HCT116 (cell line): ENCODE measurements around the gene DVL2. TPM values are rescaled to one million over a fixed set of nuclear protein-coding genes. Genes with fewer than 3 reads are reported as not detected.

Source experiments
- ATAC-seq: fragments of 200-7000 bp; cut with Tn5 transposase; 2 replicates; pipeline ENCODE4 v1.9.1; 2020; ENCODE audit warnings: mild to moderate bottlenecking, moderate library complexity
- BruUV-seq: library from RNA; stranded (reverse); fragments of 400-500 nt; replicated peaks from 2 replicates; lab custom pipeline; 2021; lab: Mats Ljungman, UMichigan
- CTCF ChIA-PET: fragments of 300-600 bp; sonication (Branson Sonifier 250); formaldehyde crosslinking; loops from one replicate; lab custom pipeline; 2021; ENCODE audit warnings: antibody characterized with exemption; lab: Charles Lee
- POLR2A ChIA-PET: fragments of 300-600, 350-600 bp; sonication (Branson Sonifier 250); formaldehyde crosslinking; loops from one replicate; lab custom pipeline; 2021; ENCODE audit warnings: antibody characterized with exemption; lab: Charles Lee
- RAD21 ChIA-PET, 2 experiments: fragments of 300-600 bp; sonication (Branson Sonifier 250); formaldehyde crosslinking; loops; one replicate each; lab custom pipeline; 2023; ENCODE audit warnings: low total read pairs in 2 of 2; ENCODE audit not compliant: uncharacterized antibody in 2 of 2, unreplicated experiment in 2 of 2, low non-redundant PET in 1 of 2; lab: Charles Lee
- DNase-seq: peaks from one replicate; pipeline ENCODE4 v3.0.0-alpha.2; 2010; ENCODE audit warnings: low read depth, low spot score
- H2AFZ ChIP-seq: fragments of 200-600 bp; shearing (Covaris generic), sonication (generic); 2 replicates; pipeline ENCODE4 v1.6.1; 2017; ENCODE audit warnings: low read depth, mixed run types, mixed read lengths, antibody characterized with exemption, low read length; ENCODE audit not compliant: poor library complexity, severe bottlenecking
- H3K27ac ChIP-seq: 2 replicates; pipeline ENCODE4 v1.5.1; 2012; ENCODE audit warnings: low read depth, low read length
- H3K27me3 ChIP-seq: fragments of 200-600 bp; sonication (generic); 2 replicates; pipeline ENCODE4 v1.6.1; 2016; ENCODE audit warnings: mixed run types, low read length, mixed read lengths; ENCODE audit not compliant: insufficient read depth
- H3K36me3 ChIP-seq, 2 experiments: fragments of 200-500 bp in 1 of 2; fragments of 200-600 bp in 1 of 2; sonication (Bioruptor generic) in 1 of 2; sonication (generic) in 1 of 2; 2 replicates each; pipeline versions ENCODE4 v1.5.1 to v1.6.1; 2014 to 2016; ENCODE audit warnings: low read length in 2 of 2, inconsistent platforms in 1 of 2, mixed read lengths in 1 of 2, mixed run types in 1 of 2; ENCODE audit not compliant: insufficient read depth in 2 of 2, control insufficient read depth in 1 of 2
- H3K4me1 ChIP-seq, 2 experiments: fragments of 200-600 bp in 1 of 2; sonication (generic) in 1 of 2; 2 replicates each; pipeline versions ENCODE4 v1.5.1 to v1.6.1; 2012 to 2017; ENCODE audit warnings: low read length in 2 of 2, inconsistent platforms in 1 of 2, mild to moderate bottlenecking in 1 of 2, mixed read lengths in 1 of 2, mixed run types in 1 of 2, moderate library complexity in 1 of 2; ENCODE audit not compliant: insufficient read depth in 2 of 2, control insufficient read depth in 1 of 2
- H3K4me2 ChIP-seq: fragments of 200-600 bp; sonication (generic); 2 replicates; pipeline ENCODE4 v1.6.1; 2017; ENCODE audit warnings: mixed run types, low read length, mixed read lengths
- H3K4me3 ChIP-seq, 2 experiments: fragments of 200-600 bp in 1 of 2; sonication (generic) in 1 of 2; replicated peaks in 1 of 2; 2 replicates each; pipeline ENCODE4 v1.5.1; 2011 to 2016; ENCODE audit warnings: low read length in 2 of 2, control low read depth in 1 of 2, low read depth in 1 of 2, mild to moderate bottlenecking in 1 of 2, mixed read lengths in 1 of 2, mixed run types in 1 of 2
- H3K79me2 ChIP-seq: fragments of 200-600 bp; sonication (generic); 2 replicates; pipeline ENCODE4 v1.6.1; 2017; ENCODE audit warnings: mild to moderate bottlenecking, mixed run types, low read length, moderate library complexity, mixed read lengths; ENCODE audit not compliant: insufficient read depth
- H3K9ac ChIP-seq: fragments of 200-600 bp; sonication (generic); 2 replicates; pipeline ENCODE4 v1.6.1; 2016; ENCODE audit warnings: low read length, mixed read lengths
- H3K9me2 ChIP-seq: fragments of 200-600 bp; sonication (generic), shearing (Covaris generic); 2 replicates; pipeline ENCODE4 v1.6.1; 2017; ENCODE audit warnings: mixed run types, mild to moderate bottlenecking, moderate library complexity; ENCODE audit not compliant: insufficient read depth
- H3K9me3 ChIP-seq, 2 experiments: fragments of 200-500 bp in 1 of 2; fragments of 200-600 bp in 1 of 2; sonication (Bioruptor generic) in 1 of 2; sonication (generic) in 1 of 2; 2 replicates each; pipeline ENCODE4 v1.6.1; 2014 to 2017; ENCODE audit warnings: low read length in 2 of 2, mixed read lengths in 2 of 2, inconsistent platforms in 1 of 2, low read depth in 1 of 2, mild to moderate bottlenecking in 1 of 2, mixed run types in 1 of 2, moderate library complexity in 1 of 2; ENCODE audit not compliant: control insufficient read depth in 1 of 2, insufficient read depth in 1 of 2
- H4K20me1 ChIP-seq: fragments of 200-600 bp; sonication (generic), shearing (Covaris generic); 2 replicates; pipeline ENCODE4 v1.6.1; 2017; ENCODE audit warnings: mixed run types, mild to moderate bottlenecking, moderate library complexity; ENCODE audit not compliant: insufficient read depth
- JUND ChIP-seq: IDR thresholded peaks from 2 replicates; pipeline ENCODE4 v1.6.1; 2012
- POLR2AphosphoS5 ChIP-seq: IDR thresholded peaks from 2 replicates; pipeline ENCODE4 v1.6.1; 2011; ENCODE audit warnings: mild to moderate bottlenecking, low read depth, low read length, moderate library complexity
- RAD21 ChIP-seq: IDR thresholded peaks from 2 replicates; pipeline ENCODE4 v1.6.1; 2012; ENCODE audit warnings: low read depth, mild to moderate bottlenecking
- SIN3A ChIP-seq: IDR thresholded peaks from 2 replicates; pipeline ENCODE4 v1.6.1; 2012; ENCODE audit warnings: low read depth
- intact Hi-C: fragments of 100-400 bp; cut with micrococcal nuclease; formaldehyde crosslinking; loops from 2 replicates; pipeline ENCODE4 v1.10.0; 2022
- total RNA-seq: library from RNA; stranded (reverse); gene quantifications from one replicate; pipeline ENCODE4 v1.2.1, GENCODE V29; 2021; ENCODE audit not compliant: unreplicated experiment

DVL2 gene
- total RNA-seq, 1 experiment from 2014 or later, result 69.7 TPM

DNA sequence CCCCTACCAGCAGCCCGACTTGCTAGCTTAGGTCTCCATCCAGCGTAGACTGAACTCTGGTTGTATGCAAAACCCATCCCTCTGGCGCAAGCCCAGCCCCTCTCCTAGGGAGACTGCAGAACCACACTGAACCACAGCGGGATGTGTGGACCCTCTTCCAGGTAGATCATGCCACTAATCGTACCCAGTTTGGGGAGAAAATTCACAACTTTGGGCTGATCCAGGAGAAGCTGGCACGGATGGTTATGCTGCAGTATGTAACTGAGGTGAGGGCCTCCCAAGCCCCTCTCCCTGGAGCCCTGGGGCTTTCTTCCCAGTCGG, 11.4 kb downstream of the DVL2 start:
- no peaks in the 10 kb centered on the region for H3K9me2 ChIP-seq
- no peak for DNase-seq
- H3K9me3 ChIP-seq, result no peaks in the 10 kb centered on the region
- BruUV-seq, result no TSS peak
- ChIA-PET RAD21 (no interaction called here), CTCF (no interaction called here), POLR2A (interaction anchor here (1.0 to 1.6 kb wide), 4 partner anchors 10 to 177 kb away, joined by 3 to 5 read pairs (median 3); partner anchors contain the start of gene DVL2)
- no peak overlapping the region for H3K27ac ChIP-seq
- no peaks in the 10 kb centered on the region for H4K20me1 ChIP-seq
- H3K9ac ChIP-seq, result no peak overlapping the region
- no peak for ATAC-seq
- H3K27me3 ChIP-seq, result no peaks in the 10 kb centered on the region
- no peak overlapping the region for H2AFZ ChIP-seq
- H3K4me1 ChIP-seq, result peaks cover 7 to 29% of the 10 kb centered on the region in 2 experiments; a peak in 3 of 4 replicates
- no peak overlapping the region for H3K4me3 ChIP-seq
- H3K36me3 ChIP-seq, result peaks cover 38 to 51% of the 10 kb centered on the region in 2 experiments; a peak in 3 of 4 replicates
- TF ChIP-seq RAD21 (no peak), SIN3A (0 out of 2 replicates have a peak, but pooled peaks have one; percentile 28)
- no peak overlapping the region for H3K4me2 ChIP-seq
- intact Hi-C loops, result no loop called here
- H3K79me2 ChIP-seq, result peaks cover 30% of the 10 kb centered on the region

DNA sequence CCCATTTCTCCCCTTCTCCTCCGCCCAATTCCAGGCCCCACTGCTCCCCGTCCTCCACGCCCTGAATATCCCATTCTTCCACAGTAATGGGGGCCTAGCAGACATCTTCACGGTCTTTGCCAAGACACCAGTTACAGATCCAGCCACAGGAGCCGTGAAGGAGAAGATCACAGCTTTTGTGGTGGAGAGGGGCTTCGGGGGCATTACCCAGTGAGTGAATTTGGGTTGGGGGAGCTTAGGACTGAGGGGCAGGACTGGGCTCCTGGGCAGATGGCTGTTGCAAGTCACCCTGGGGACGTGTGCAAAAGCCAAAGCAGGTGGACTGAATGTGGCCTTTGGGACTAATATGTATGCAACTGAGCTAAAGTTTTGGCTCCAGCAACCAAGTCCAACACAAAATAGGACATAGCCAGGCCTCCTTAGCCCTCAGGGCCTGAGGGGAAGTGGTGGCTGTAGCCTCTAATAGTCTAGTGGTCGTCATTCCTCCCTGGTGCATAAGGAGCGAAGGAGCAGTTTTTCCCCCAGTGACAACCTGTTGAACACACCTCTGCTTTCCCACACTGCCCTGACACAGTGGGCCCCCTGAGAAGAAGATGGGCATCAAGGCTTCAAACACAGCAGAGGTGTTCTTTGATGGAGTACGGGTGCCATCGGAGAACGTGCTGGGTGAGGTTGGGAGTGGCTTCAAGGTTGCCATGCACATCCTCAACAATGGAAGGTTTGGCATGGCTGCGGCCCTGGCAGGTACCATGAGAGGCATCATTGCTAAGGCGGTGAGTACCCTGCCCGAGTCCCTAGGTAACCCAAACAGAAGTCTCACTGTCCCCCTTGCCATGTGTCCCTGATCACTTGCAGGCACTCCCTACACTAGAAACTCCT, 12.0 kb downstream of the DVL2 start:
- no peaks in the 10 kb centered on the region for H3K9me3 ChIP-seq
- ChIA-PET POLR2A (interaction anchor here (1.4 to 1.6 kb wide), 3 partner anchors 12 to 176 kb away, joined by 3 read pairs; partner anchors contain the start of gene DVL2), CTCF (interaction anchor here (2.8 kb wide), 1 partner anchor 107 kb away, joined by 10 read pairs; the partner anchor contains the start of gene NEURL4), RAD21 (no interaction called here)
- no peak overlapping the region for H3K4me3 ChIP-seq
- BruUV-seq, result TSS peak; percentile 36
- H3K9ac ChIP-seq, result no peak overlapping the region
- H3K9me2 ChIP-seq, result no peaks in the 10 kb centered on the region
- no peak overlapping the region for H3K4me2 ChIP-seq
- TF ChIP-seq SIN3A, result peak; percentile 37; the same call in 1 of the 2 replicates
- peak; percentile 19; the same call in 1 of the 2 replicates for TF ChIP-seq JUND
- no peak for TF ChIP-seq RAD21
- peak; percentile 21; the same call in 1 of the 2 replicates for TF ChIP-seq POLR2AphosphoS5
- ATAC-seq, result no peak
- peak overlapping the region; percentile 20; the same call in 1 of the 2 replicates for H3K27ac ChIP-seq
- no peak overlapping the region for H2AFZ ChIP-seq
- peaks cover 34 to 49% of the 10 kb centered on the region in 2 experiments; a peak in 3 of 4 replicates for H3K36me3 ChIP-seq
- H3K4me1 ChIP-seq, result peaks cover 7 to 34% of the 10 kb centered on the region in 2 experiments; a peak in 3 of 4 replicates
- no peak for DNase-seq
- H3K27me3 ChIP-seq, result no peaks in the 10 kb centered on the region
- intact Hi-C loops, result no loop called here
- peaks cover 30% of the 10 kb centered on the region for H3K79me2 ChIP-seq
- H4K20me1 ChIP-seq, result no peaks in the 10 kb centered on the region
